DND-41 (cell line): ENCODE measurements around the gene AHNAK.

Source experiments
- ATAC-seq: fragments of 200-7000 bp; cut with Tn5 transposase; 3 replicates; pipeline ENCODE4 v1.9.1; 2021; ENCODE audit warnings: low read depth; ENCODE audit not compliant: insufficient read depth
- DNase-seq: peaks from one replicate; pipeline ENCODE4 v3.0.0-alpha.2; 2020
- H2AFZ ChIP-seq: 2 replicates; pipeline ENCODE4 v1.6.0; 2012; ENCODE audit warnings: low read depth, low read length
- H3K27ac ChIP-seq: 2 replicates; pipeline ENCODE4 v1.5.1; 2012; ENCODE audit warnings: low read length, inconsistent platforms
- H3K27me3 ChIP-seq: fragments of 200-600 bp; sonication (generic); 2 replicates; pipeline ENCODE4 v1.6.0; 2012; ENCODE audit warnings: low read length, mild to moderate bottlenecking, inconsistent platforms; ENCODE audit not compliant: insufficient read depth, poor library complexity
- H3K36me3 ChIP-seq: 2 replicates; pipeline ENCODE4 v1.5.1; 2012; ENCODE audit warnings: low read length, inconsistent platforms; ENCODE audit not compliant: insufficient read depth
- H3K4me1 ChIP-seq: 2 replicates; pipeline ENCODE4 v1.5.1; 2012; ENCODE audit warnings: mild to moderate bottlenecking, low read length; ENCODE audit not compliant: insufficient read depth
- H3K4me2 ChIP-seq: 2 replicates; pipeline ENCODE4 v1.6.0; 2012; ENCODE audit warnings: mild to moderate bottlenecking, moderate library complexity, low read length, inconsistent platforms; ENCODE audit not compliant: insufficient read depth
- H3K4me3 ChIP-seq, 2 experiments: fragments of 200-600 bp in 1 of 2; shearing (Covaris generic) in 1 of 2; 2 replicates each; pipeline ENCODE4 v1.5.1; 2012 to 2016; ENCODE audit warnings: inconsistent platforms in 2 of 2, low read length in 2 of 2, mild to moderate bottlenecking in 2 of 2, low read depth in 1 of 2, moderate library complexity in 1 of 2
- H3K79me2 ChIP-seq: 2 replicates; pipeline ENCODE4 v1.6.0; 2012; ENCODE audit warnings: low read length, inconsistent platforms; ENCODE audit not compliant: insufficient read depth
- H3K9ac ChIP-seq: 2 replicates; pipeline ENCODE4 v1.6.0; 2012; ENCODE audit warnings: low read depth, mild to moderate bottlenecking, inconsistent platforms, low read length, moderate library complexity
- H3K9me3 ChIP-seq: 2 replicates; pipeline ENCODE4 v1.5.1; 2012; ENCODE audit warnings: low read length, moderate library complexity, mild to moderate bottlenecking, inconsistent platforms; ENCODE audit not compliant: insufficient read depth, severe bottlenecking
- H4K20me1 ChIP-seq: 2 replicates; pipeline ENCODE4 v1.6.0; 2012; ENCODE audit warnings: low read length; ENCODE audit not compliant: insufficient read depth
- CTCF ChIP-seq: IDR thresholded peaks from 2 replicates; pipeline ENCODE4 v1.5.1; 2012; ENCODE audit warnings: borderline replicate concordance, low read length, moderate library complexity, mild to moderate bottlenecking; ENCODE audit not compliant: poor library complexity, severe bottlenecking; ENCODE audit errors: extremely low read depth
- EZH2 ChIP-seq: IDR thresholded peaks from 3 replicates; pipeline ENCODE4 v1.6.1; 2012; ENCODE audit warnings: borderline replicate concordance, low read depth, mild to moderate bottlenecking, moderate library complexity, low read length, inconsistent platforms; ENCODE audit not compliant: severe bottlenecking

The AHNAK gene

GRCh38 chr11:62592989-62593421 lies 46.4 kb upstream of the AHNAK start:
- TF ChIP-seq EZH2 (no peak), CTCF (no peak)
- peak overlapping the region; percentile 95 for H3K4me2 ChIP-seq
- ATAC-seq = no peak

GRCh38 chr11:62592146-62592815 lies 45.7 kb upstream of the AHNAK start:
- peak overlapping the region; percentile 80 for H2AFZ ChIP-seq
- peak overlapping the region; percentile 66 for H3K9ac ChIP-seq
- peaks cover 17% of the 10 kb centered on the region for H4K20me1 ChIP-seq
- no peaks in the 10 kb centered on the region for H3K27me3 ChIP-seq
- H3K9me3 ChIP-seq = no peaks in the 10 kb centered on the region
- peaks cover 39% of the 10 kb centered on the region for H3K79me2 ChIP-seq
- H3K4me3 ChIP-seq = peak overlapping the region; percentile 19 to 84; a peak in 3 of 4 replicates
- H3K27ac ChIP-seq = peak overlapping the region; percentile 79
- TF ChIP-seq CTCF (peak; percentile 18), EZH2 (no peak)
- DNase-seq (no peak), ATAC-seq (no peak)
- peaks cover 59% of the 10 kb centered on the region for H3K4me1 ChIP-seq
- H3K4me2 ChIP-seq = peak overlapping the region; percentile 95
- peaks cover 62% of the 10 kb centered on the region for H3K36me3 ChIP-seq

More at GRCh38 chr11:62592989-62593421, 46.4 kb upstream of the AHNAK start:
- Histone ChIP-seq H4K20me1 (peaks cover 23% of the 10 kb centered on the region), H3K27me3 (no peaks in the 10 kb centered on the region), H3K79me2 (peaks cover 47% of the 10 kb centered on the region), H3K27ac (peak overlapping the region; percentile 79), H3K4me3 (peak overlapping the region in 1 of 2 experiments; percentile 84; a peak in 2 of 4 replicates), H3K4me1 (peaks cover 64% of the 10 kb centered on the region), H3K36me3 (peaks cover 62% of the 10 kb centered on the region), H3K9me3 (no peaks in the 10 kb centered on the region), H2AFZ (no peak overlapping the region), H3K9ac (peak overlapping the region; percentile 66)
- DNase-seq = no peak

- Histone ChIP-seq H3K79me2 (peaks cover 35% of the 10 kb centered on the region), H3K9me3 (no peaks in the 10 kb centered on the region), H3K4me2 (peak within 1 kb of the TSS; percentile 95), H3K4me3 (peak within 1 kb of the TSS; percentile 83 to 84), H3K36me3 (peaks cover 60% of the 10 kb centered on the region), H3K27ac (peak within 1 kb of the TSS; percentile 89), H3K27me3 (no peaks in the 10 kb centered on the region), H3K4me1 (peaks cover 58% of the 10 kb centered on the region), H3K9ac (peak within 1 kb of the TSS; percentile 87), H2AFZ (peak within 1 kb of the TSS; percentile 89), H4K20me1 (peaks cover 16% of the 10 kb centered on the region)
- ATAC-seq (peak; percentile 89), DNase-seq (peak; percentile 98)
- no peak for TF ChIP-seq EZH2
- no peak for TF ChIP-seq CTCF
Measured at GRCh38 chr11:62591448-62592145, 45.0 kb upstream of the AHNAK start, which contains the start of gene TUT1. Gene TUT1, minus strand, starts transcription at chr11:62591523. Its CDS starts 38 bp downstream, at chr11:62591485.
